Kidney (tissue), 14 donors: Measurements from ENCODE around the gene MAP2K6. TPM values are rescaled to one million over a fixed set of nuclear protein-coding genes. Genes with fewer than 3 reads are reported as not detected.

Experiments
- DNase-seq, 5 donors: peaks; one replicate each; pipeline ENCODE4 v3.0.0-alpha.2; 2013 to 2020
- FAIRE-seq: peaks from 2 replicates; lab custom pipeline; 2012; peaks lifted over from hg19 to GRCh38; lab: Jason Lieb, UNC
- H3K27ac ChIP-seq, 2 donors: one replicate each; pipeline ENCODE4 v1.7.0; 2013; ENCODE audit warnings: low read depth in 2 of 2, low read length in 2 of 2, inconsistent platforms in 1 of 2
- H3K27me3 ChIP-seq: one replicate; pipeline ENCODE4 v1.7.1; 2013; ENCODE audit warnings: low read length, inconsistent platforms; ENCODE audit not compliant: control insufficient read depth, insufficient read depth
- H3K36me3 ChIP-seq, 3 donors: one replicate each; pipeline versions ENCODE4 v1.7.0 to v1.7.1; 2013; ENCODE audit warnings: low read length in 3 of 3, control low read depth in 1 of 3, inconsistent platforms in 1 of 3; ENCODE audit not compliant: insufficient read depth in 3 of 3, control insufficient read depth in 2 of 3
- H3K4me1 ChIP-seq, 3 donors: one replicate each; pipeline versions ENCODE4 v1.7.0 to v1.7.1; 2013; ENCODE audit warnings: low read length in 3 of 3, inconsistent platforms in 1 of 3, low read depth in 1 of 3; ENCODE audit not compliant: control insufficient read depth in 2 of 3, insufficient read depth in 2 of 3
- H3K4me3 ChIP-seq, 3 donors: one replicate each; pipeline versions ENCODE4 v1.7.0 to v1.8.1; 2013; ENCODE audit warnings: low read length in 3 of 3, control low read depth in 1 of 3, inconsistent platforms in 1 of 3
- H3K9ac ChIP-seq, 3 donors: one replicate each; pipeline versions ENCODE4 v1.7.0 to v1.7.1; 2013; ENCODE audit warnings: low read length in 3 of 3, control low read depth in 1 of 3, inconsistent platforms in 1 of 3
- H3K9me3 ChIP-seq, 3 donors: one replicate each; pipeline versions ENCODE4 v1.7.0 to v1.7.1; 2013; ENCODE audit warnings: low read length in 3 of 3, control low read depth in 1 of 3, inconsistent platforms in 1 of 3; ENCODE audit not compliant: control insufficient read depth in 2 of 3, insufficient read depth in 1 of 3
- intact Hi-C: fragments of 100-400 bp; cut with DNase I; formaldehyde crosslinking; loops from one replicate; pipeline ENCODE4 v1.11.1; 2022
- polyA plus RNA-seq: library from polyadenylated mRNA; stranded (reverse); fragments of 350-450 nt; fragmentation: Illumina TruSeq; extraction: RNeasy Lipid Tissue Mini Kit (QIAGEN cat#74804); gene quantifications from one replicate; pipeline ENCODE4 v1.2.3, GENCODE V29; 2014; ENCODE audit warnings: low read depth, low replicate concordance; ENCODE audit not compliant: insufficient read depth
- total RNA-seq: library from RNA; stranded (reverse); fragmentation: NEBNext Ultra II Directional; extraction: Animal tissue kit (Norgen Biotek cat#: 25700); gene quantifications from one replicate; pipeline ENCODE4 v1.2.1, GENCODE V29; 2021
- TF ChIP-seq, protein P1 (sequence below): IDR thresholded peaks from 3 replicates; pipeline ENCODE4 v1.5.1; 2012; ENCODE audit warnings: mild to moderate bottlenecking, moderate library complexity, borderline replicate concordance; ENCODE audit not compliant: insufficient read depth; ENCODE audit errors: extremely low read depth
- donor health status: control.
- donor health status: control.
- donor health status: control.
- donor health status: control.
- donor health status: control.
- donor health status: DM: yes; HTN: yes; CAD: no.
- donor health status: Normal renal cell carcinoma (clear cell type).

MAP2K6 gene
- total and polyA plus RNA-seq, 2 donors from 2014 or later: 8.6 to 10.2 TPM

DNA sequence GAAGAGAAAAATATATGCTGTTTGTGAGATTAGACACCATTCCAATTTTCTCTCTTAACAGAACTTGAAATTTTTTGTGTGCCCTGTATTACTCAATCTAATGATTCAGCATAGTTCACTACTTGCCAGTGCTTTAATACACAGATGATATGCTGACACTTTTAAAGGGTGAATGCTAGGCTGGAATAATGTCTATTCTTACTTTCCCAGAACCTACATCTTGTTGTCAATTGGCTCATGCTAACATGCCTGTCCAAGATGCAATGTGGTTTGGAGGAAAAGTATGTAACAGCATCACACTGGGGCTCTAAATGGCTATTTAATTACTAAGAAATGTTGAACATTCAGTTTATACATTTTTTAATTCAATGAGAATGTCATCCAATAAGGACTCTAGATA lies 7.6 kb upstream of the MAP2K6 start:
- Histone ChIP-seq H3K9ac (no peak overlapping the region), H3K9me3 (no peaks in the 10 kb centered on the region), H3K27me3 (no peaks in the 10 kb centered on the region), H3K4me3 (no peak overlapping the region), H3K27ac (no peak overlapping the region), H3K36me3 (no peaks in the 10 kb centered on the region), H3K4me1 (no peaks in the 10 kb centered on the region)
- TF ChIP-seq, protein P1, sequence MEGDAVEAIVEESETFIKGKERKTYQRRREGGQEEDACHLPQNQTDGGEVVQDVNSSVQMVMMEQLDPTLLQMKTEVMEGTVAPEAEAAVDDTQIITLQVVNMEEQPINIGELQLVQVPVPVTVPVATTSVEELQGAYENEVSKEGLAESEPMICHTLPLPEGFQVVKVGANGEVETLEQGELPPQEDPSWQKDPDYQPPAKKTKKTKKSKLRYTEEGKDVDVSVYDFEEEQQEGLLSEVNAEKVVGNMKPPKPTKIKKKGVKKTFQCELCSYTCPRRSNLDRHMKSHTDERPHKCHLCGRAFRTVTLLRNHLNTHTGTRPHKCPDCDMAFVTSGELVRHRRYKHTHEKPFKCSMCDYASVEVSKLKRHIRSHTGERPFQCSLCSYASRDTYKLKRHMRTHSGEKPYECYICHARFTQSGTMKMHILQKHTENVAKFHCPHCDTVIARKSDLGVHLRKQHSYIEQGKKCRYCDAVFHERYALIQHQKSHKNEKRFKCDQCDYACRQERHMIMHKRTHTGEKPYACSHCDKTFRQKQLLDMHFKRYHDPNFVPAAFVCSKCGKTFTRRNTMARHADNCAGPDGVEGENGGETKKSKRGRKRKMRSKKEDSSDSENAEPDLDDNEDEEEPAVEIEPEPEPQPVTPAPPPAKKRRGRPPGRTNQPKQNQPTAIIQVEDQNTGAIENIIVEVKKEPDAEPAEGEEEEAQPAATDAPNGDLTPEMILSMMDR: no peak
- intact Hi-C loops: no loop called here
- DNase-seq: no peak
- FAIRE-seq: no peak

DNA sequence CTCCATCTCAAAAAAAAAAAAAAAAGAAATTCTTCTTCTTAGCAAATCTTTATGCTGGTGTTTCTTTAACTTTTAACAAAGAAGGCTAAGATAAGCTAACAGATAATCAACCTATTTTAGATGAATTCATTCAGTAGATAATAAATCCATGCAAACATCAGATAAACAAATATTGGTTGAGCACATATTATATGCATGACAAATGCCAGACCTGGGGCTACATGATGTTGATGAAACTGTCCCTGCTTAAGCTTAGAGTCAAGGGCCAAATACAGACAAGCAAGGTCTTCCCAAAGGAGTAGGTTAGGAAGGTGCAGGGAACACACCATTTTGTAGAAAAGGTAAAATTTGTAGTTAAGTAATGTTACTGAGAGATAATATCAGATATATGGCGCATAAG lies 6.7 kb upstream of the MAP2K6 start:
- FAIRE-seq: no peak
- intact Hi-C loops: no loop called here
- no peaks in the 10 kb centered on the region for H3K4me1 ChIP-seq
- no peak for DNase-seq
- no peaks in the 10 kb centered on the region for H3K27me3 ChIP-seq
- H3K9me3 ChIP-seq: no peaks in the 10 kb centered on the region
- H3K9ac ChIP-seq: no peak overlapping the region
- no peaks in the 10 kb centered on the region for H3K36me3 ChIP-seq
- H3K4me3 ChIP-seq: no peak overlapping the region
- H3K27ac ChIP-seq: no peak overlapping the region
- TF ChIP-seq, protein P1: no peak

DNA sequence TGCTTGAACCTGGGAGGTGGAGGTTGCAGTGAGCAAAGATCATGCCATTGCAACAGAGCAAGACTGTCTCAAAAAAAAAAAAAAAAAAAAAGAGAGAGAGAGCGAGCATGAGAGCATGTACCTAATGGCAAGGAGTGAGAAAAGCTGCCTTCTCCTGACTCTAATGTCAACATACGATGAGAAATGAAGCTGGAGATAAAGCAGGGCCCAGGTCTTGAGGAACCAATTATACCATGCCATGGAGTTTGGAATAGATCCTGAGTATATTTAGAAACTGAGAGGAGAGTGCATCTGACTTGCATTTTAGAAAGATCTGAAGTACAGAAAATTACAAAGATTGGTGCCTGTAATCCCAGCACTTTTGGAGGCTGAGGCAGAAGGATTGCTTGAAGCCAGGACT lies 3.8 kb upstream of the MAP2K6 start:
- no peak overlapping the region for H3K9ac ChIP-seq
- no peaks in the 10 kb centered on the region for H3K27me3 ChIP-seq
- peaks cover 0 to 4% (median 0%) of the 10 kb centered on the region in 3 donors for H3K4me1 ChIP-seq
- intact Hi-C loops: no loop called here
- FAIRE-seq (no peak), DNase-seq (no peak)
- TF ChIP-seq, protein P1: no peak
- no peak overlapping the region for H3K4me3 ChIP-seq
- H3K36me3 ChIP-seq: no peaks in the 10 kb centered on the region
- H3K9me3 ChIP-seq: no peaks in the 10 kb centered on the region
- H3K27ac ChIP-seq: no peak overlapping the region

DNA sequence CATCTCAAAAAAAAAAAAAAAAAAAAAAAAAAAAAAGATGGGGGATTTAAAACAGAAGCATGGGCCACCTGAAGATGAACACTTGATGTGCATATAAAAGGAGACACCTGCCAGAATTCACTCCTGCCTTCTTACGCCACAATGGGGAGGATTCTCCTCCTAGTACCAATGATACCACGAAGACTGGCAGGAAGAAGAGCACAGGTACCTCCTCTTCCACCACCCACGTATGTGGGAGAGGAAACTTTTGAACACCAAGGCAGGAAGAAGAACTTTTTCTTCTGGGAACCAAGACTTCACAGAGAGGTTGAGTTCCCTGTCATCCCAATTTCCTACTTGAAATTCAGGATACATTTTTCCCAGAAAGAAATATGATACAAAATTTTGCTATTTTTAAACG lies 2.7 kb upstream of the MAP2K6 start:
- Histone ChIP-seq H3K36me3 (no peaks in the 10 kb centered on the region), H3K9ac (no peak overlapping the region), H3K27ac (no peak overlapping the region), H3K27me3 (no peaks in the 10 kb centered on the region), H3K4me1 (peaks cover 0 to 5% (median 5%) of the 10 kb centered on the region in 3 donors), H3K4me3 (no peak overlapping the region), H3K9me3 (no peaks in the 10 kb centered on the region)
- DNase-seq: no peak
- FAIRE-seq: no peak
- TF ChIP-seq, protein P1: no peak
- intact Hi-C loops: no loop called here
